Liver (tissue), 9 donors: ENCODE data around the gene DOK3. TPM values are rescaled to one million over a fixed set of nuclear protein-coding genes. Genes with fewer than 3 reads are reported as not detected.

ENCODE experiments used
- DNase-seq: peaks from one replicate; pipeline ENCODE4 v3.0.0-alpha.2; 2017; ENCODE audit warnings: low spot score
- H3K27ac ChIP-seq, 2 donors: one replicate each; pipeline ENCODE4 v1.7.0; 2013; ENCODE audit warnings: inconsistent platforms in 2 of 2, low read length in 2 of 2, control low read depth in 1 of 2, low read depth in 1 of 2, mild to moderate bottlenecking in 1 of 2
- H3K27me3 ChIP-seq, 4 donors: one replicate each; pipeline versions ENCODE4 v1.6.1 to v1.7.0; 2013; ENCODE audit warnings: low read length in 3 of 4, inconsistent platforms in 1 of 4, mild to moderate bottlenecking in 1 of 4, moderate library complexity in 1 of 4; ENCODE audit not compliant: control insufficient read depth in 4 of 4, insufficient read depth in 4 of 4
- H3K36me3 ChIP-seq, 4 donors: one replicate each; pipeline versions ENCODE4 v1.6.1 to v1.7.0; 2013; ENCODE audit warnings: low read length in 3 of 4, mild to moderate bottlenecking in 3 of 4, low read depth in 1 of 4, moderate library complexity in 1 of 4; ENCODE audit not compliant: control insufficient read depth in 4 of 4, insufficient read depth in 3 of 4
- H3K4me1 ChIP-seq, 4 donors: one replicate each; pipeline versions ENCODE4 v1.6.1 to v1.7.0; 2013; ENCODE audit warnings: low read length in 3 of 4, mild to moderate bottlenecking in 3 of 4, moderate library complexity in 1 of 4; ENCODE audit not compliant: control insufficient read depth in 4 of 4, insufficient read depth in 4 of 4
- H3K4me3 ChIP-seq, 3 donors: one replicate each; pipeline versions ENCODE4 v1.6.1 to v1.7.0; 2013; ENCODE audit warnings: low read length in 3 of 3, control low read depth in 1 of 3, low read depth in 1 of 3, mild to moderate bottlenecking in 1 of 3
- H3K9ac ChIP-seq, 2 donors: one replicate each; pipeline ENCODE4 v1.7.0; 2013; ENCODE audit warnings: low read length in 2 of 2, mild to moderate bottlenecking in 2 of 2, moderate library complexity in 2 of 2, control low read depth in 1 of 2, low read depth in 1 of 2
- H3K9me3 ChIP-seq, 4 donors: one replicate each; pipeline versions ENCODE4 v1.6.1 to v1.7.0; 2013; ENCODE audit warnings: low read length in 3 of 4; ENCODE audit not compliant: control insufficient read depth in 4 of 4
- CTCF ChIP-seq: fragments of 150-350 bp; IDR thresholded peaks from 2 replicates; pipeline ENCODE4 v1.5.1; 2017; ENCODE audit warnings: improper control_type of control experiment, low read depth, low read length; ENCODE audit not compliant: missing input control
- FOXA2 ChIP-seq: IDR thresholded peaks from 2 replicates; pipeline ENCODE4 v1.6.1; 2016; ENCODE audit warnings: antibody characterized with exemption
- HNF4A ChIP-seq, 2 donors: conservative IDR thresholded peaks; 2 replicates each; pipeline ENCODE4 v1.6.1; 2016; ENCODE audit warnings: antibody characterized with exemption in 2 of 2, mild to moderate bottlenecking in 2 of 2
- JUND ChIP-seq, 2 donors: IDR thresholded peaks; 2 replicates each; pipeline ENCODE4 v1.6.1; 2016; ENCODE audit warnings: antibody characterized with exemption in 2 of 2
- NR2F2 ChIP-seq: IDR thresholded peaks from 2 replicates; pipeline ENCODE4 v1.6.1; 2016; ENCODE audit warnings: antibody characterized with exemption
- WGBS: extraction: QIAGEN DNeasy Blood & Tissue Kit; methylation state at CpG from one replicate; pipeline ENCODE4 v1.1.7; 2013; 5-methylcytosine and 5-hydroxymethylcytosine counted together
- polyA plus RNA-seq, 2 donors: library from polyadenylated mRNA; stranded (reverse) in 1 of 2; unstranded in 1 of 2; fragments of 200-250 nt in 1 of 2; fragments of >200 nt in 1 of 2; fragmentation: Nextera tagmentation in 1 of 2; extraction: Ambion mirVana in 1 of 2; gene quantifications; one replicate each; pipeline versions ENCODE4 v1.2.1 to v1.2.3, GENCODE V29; 2013 to 2015
- total RNA-seq, 2 donors: library from RNA; depleted of rRNA; stranded (reverse); fragments of >200 nt; gene quantifications; one replicate each; pipeline ENCODE4 v1.2.3, GENCODE V29; 2014
- TF ChIP-seq, protein P1 (sequence below): IDR thresholded peaks from 2 replicates; pipeline ENCODE4 v1.6.1; 2016; ENCODE audit warnings: antibody characterized with exemption
- donor health status: healthy.
- donor health status: healthy.
- donor health status: healthy.
- donor health status: healthy.
- donor health status: healthy.

The DOK3 gene
- total and polyA plus RNA-seq, 4 donors, result 1.7 to 19.2 (median 6.6) TPM

DNA sequence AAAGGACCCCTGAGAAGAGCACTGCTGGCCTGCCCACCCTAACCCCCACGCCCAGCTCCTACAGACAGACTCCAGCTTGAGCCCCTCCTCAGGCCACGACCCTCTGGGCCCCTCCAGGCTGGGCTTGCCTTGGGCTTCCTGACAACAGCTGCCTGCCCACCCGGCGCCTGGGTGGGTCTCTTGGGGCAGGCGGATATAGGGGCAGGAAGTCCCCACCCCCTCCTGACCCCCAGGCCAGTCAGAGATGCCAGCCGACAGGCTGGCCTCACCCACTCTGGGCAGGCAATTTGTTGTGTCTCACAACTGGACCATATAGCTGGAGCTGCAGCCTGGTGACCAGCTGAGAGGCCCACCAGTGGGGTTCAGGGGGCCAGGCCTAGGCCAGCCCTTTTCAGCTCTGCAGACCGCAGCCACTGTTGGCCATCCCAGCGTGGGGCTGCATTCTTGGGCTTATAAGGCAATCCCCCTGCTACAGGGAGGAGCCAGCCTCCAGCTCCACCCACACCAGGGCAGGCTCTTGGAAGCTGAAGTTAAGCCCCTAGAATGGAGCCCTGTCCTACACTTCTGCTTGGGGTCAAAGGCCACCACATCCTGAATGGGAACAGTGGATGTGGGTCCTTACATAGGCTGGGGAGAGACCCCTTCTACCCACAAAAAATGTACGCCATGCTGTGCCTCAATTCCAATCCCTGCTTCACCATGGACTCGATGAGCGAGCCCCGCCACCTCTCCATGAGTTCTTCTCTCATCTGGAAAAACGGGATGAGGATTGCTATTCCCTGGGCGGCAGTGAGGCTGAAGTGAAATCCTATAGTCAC is 14.2 kb downstream of the DOK3 start:
- peaks cover 0 to 17% (median 7%) of the 10 kb centered on the region in 4 donors for H3K4me1 ChIP-seq
- H3K9ac ChIP-seq, result no peak overlapping the region
- no peak overlapping the region for H3K4me3 ChIP-seq
- H3K27me3 ChIP-seq, result no peaks in the 10 kb centered on the region
- no peak for DNase-seq
- WGBS, result 83% methylated on average over 14 of the region's 14 CpGs
- H3K9me3 ChIP-seq, result no peaks in the 10 kb centered on the region
- peak overlapping the region; percentile 36 to 58 for H3K27ac ChIP-seq
- no peaks in the 10 kb centered on the region for H3K36me3 ChIP-seq
- no peak for TF ChIP-seq FOXA2
- peak; percentile 0 for TF ChIP-seq CTCF
- no peak for TF ChIP-seq HNF4A (conservative IDR thresholded peaks at IDR 0.05)
- TF ChIP-seq NR2F2, result peak; percentile 61

- no peaks in the 10 kb centered on the region for H3K27me3 ChIP-seq
- 68% methylated on average over 11 of the region's 11 CpGs for WGBS
- H3K9me3 ChIP-seq, result no peaks in the 10 kb centered on the region
- TF ChIP-seq, protein P1, sequence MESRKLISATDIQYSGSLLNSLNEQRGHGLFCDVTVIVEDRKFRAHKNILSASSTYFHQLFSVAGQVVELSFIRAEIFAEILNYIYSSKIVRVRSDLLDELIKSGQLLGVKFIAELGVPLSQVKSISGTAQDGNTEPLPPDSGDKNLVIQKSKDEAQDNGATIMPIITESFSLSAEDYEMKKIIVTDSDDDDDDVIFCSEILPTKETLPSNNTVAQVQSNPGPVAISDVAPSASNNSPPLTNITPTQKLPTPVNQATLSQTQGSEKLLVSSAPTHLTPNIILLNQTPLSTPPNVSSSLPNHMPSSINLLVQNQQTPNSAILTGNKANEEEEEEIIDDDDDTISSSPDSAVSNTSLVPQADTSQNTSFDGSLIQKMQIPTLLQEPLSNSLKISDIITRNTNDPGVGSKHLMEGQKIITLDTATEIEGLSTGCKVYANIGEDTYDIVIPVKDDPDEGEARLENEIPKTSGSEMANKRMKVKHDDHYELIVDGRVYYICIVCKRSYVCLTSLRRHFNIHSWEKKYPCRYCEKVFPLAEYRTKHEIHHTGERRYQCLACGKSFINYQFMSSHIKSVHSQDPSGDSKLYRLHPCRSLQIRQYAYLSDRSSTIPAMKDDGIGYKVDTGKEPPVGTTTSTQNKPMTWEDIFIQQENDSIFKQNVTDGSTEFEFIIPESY, result no peak
- TF ChIP-seq JUND (IDR thresholded peaks at IDR 0.05) (no peak), HNF4A (conservative IDR thresholded peaks at IDR 0.05) (no peak), CTCF (peak; percentile 2)
- H3K27ac ChIP-seq, result peak overlapping the region; percentile 25 to 36
- no peak for DNase-seq
- H3K4me1 ChIP-seq, result peaks cover 0 to 17% (median 7%) of the 10 kb centered on the region in 4 donors
- no peaks in the 10 kb centered on the region for H3K36me3 ChIP-seq
- H3K4me3 ChIP-seq, result no peak overlapping the region
- H3K9ac ChIP-seq, result no peak overlapping the region
Measured at GRCh38 chr5:177494346-177495195, 15.1 kb downstream of the DOK3 start.
